Measurements from ENCODE around the gene HOXB8.
A peak's percentile ranks its signal among the peaks of the same experiment; 100 is the strongest.

HOXB8 gene

GRCh38 chr17:48624544-48625494, 9.7 kb upstream of the HOXB8 start:
- DNase-seq: no peak

GRCh38 chr17:48624118-48624517, 9.0 kb upstream of the HOXB8 start:
- DNase-seq: no peak

- no peak for DNase-seq
Observed at GRCh38 chr17:48623583-48623982, 8.5 kb upstream of the HOXB8 start.

GRCh38 chr17:48622857-48623256, 7.8 kb upstream of the HOXB8 start:
- DNase-seq: no peak

- DNase-seq: no peak
Observed at GRCh38 chr17:48621410-48622392, 6.6 kb upstream of the HOXB8 start.

GRCh38 chr17:48620461-48621139, 5.5 kb upstream of the HOXB8 start:
- DNase-seq: no peak

- no peak for DNase-seq
Observed at GRCh38 chr17:48619826-48620449, 4.8 kb upstream of the HOXB8 start.

- no peak for DNase-seq
Observed at GRCh38 chr17:48618256-48618896, 3.3 kb upstream of the HOXB8 start.

GRCh38 chr17:48617471-48618255, 2.6 kb upstream of the HOXB8 start:
- DNase-seq: no peak

GRCh38 chr17:48616717-48617470, 1.8 kb upstream of the HOXB8 start:
- DNase-seq: no peak

- no peak for DNase-seq
Observed at GRCh38 chr17:48615963-48616716, 1.0 kb upstream of the HOXB8 start.

- DNase-seq: no peak
Observed at GRCh38 chr17:48613862-48614694, 1.0 kb downstream of the HOXB8 start.

- DNase-seq: no peak
Observed at GRCh38 chr17:48612854-48613691, 2.0 kb downstream of the HOXB8 start.

GRCh38 chr17:48612456-48612853, 2.6 kb downstream of the HOXB8 start:
- DNase-seq: no peak

- DNase-seq: peak in 1 of 2 experiments; percentile 89
Observed at GRCh38 chr17:48611681-48612455, 3.2 kb downstream of the HOXB8 start.

GRCh38 chr17:48611213-48611612, 3.9 kb downstream of the HOXB8 start:
- DNase-seq: no peak

All from NCI-H187 (cell line).